WTC11 (cell line): Measurements from ENCODE around the gene GLIPR1. TPM values are rescaled to one million over a fixed set of nuclear protein-coding genes. Genes with fewer than 3 reads are reported as not detected.
"Not testable (repeated sequence)": the region's sequence is repeated elsewhere in the genome, so short reads cannot be mapped to it uniquely, and the experiment has no call there.

Experiments used
- ATAC-seq: fragments of 200-7000 bp; cut with Tn5 transposase; 2 replicates; pipeline ENCODE4 v1.10.0; 2021; ENCODE audit warnings: mild to moderate bottlenecking, moderate library complexity
- CTCF ChIA-PET: fragments of 300-600 bp; sonication (Branson Sonifier 250); formaldehyde crosslinking; loops from one replicate; lab custom pipeline; 2021; ENCODE audit warnings: antibody characterized with exemption; lab: Charles Lee
- POLR2A ChIA-PET: fragments of 350-600 bp; sonication (Branson Sonifier 250); formaldehyde crosslinking; loops from one replicate; lab custom pipeline; 2021; ENCODE audit warnings: antibody characterized with exemption; lab: Charles Lee
- DNase-seq: peaks from one replicate; pipeline ENCODE4 v3.0.0; 2021; ENCODE audit warnings: low spot score
- H3K27ac Mint-ChIP-seq: 2 replicates; pipeline ENCODE4 v1.8.0; 2021; ENCODE audit warnings: mixed read lengths
- H3K27me3 Mint-ChIP-seq: 2 replicates; pipeline ENCODE4 v1.8.0; 2021; ENCODE audit warnings: low read depth, mild to moderate bottlenecking, moderate library complexity, mixed read lengths
- H3K36me3 Mint-ChIP-seq: 2 replicates; pipeline ENCODE4 v1.8.0; 2021; ENCODE audit warnings: mixed read lengths
- H3K4me1 Mint-ChIP-seq: 2 replicates; pipeline ENCODE4 v1.8.0; 2022; ENCODE audit warnings: mixed read lengths
- H3K4me3 Mint-ChIP-seq: 2 replicates; pipeline ENCODE4 v1.8.0; 2021; ENCODE audit warnings: mild to moderate bottlenecking, moderate library complexity, mixed read lengths
- H3K9me3 Mint-ChIP-seq: 2 replicates; pipeline ENCODE4 v1.8.0; 2021; ENCODE audit warnings: mixed read lengths
- ETV6 ChIP-seq: sonication (generic); formaldehyde crosslinking; IDR thresholded peaks from 2 replicates; pipeline ENCODE4 v1.8.1; 2022; ENCODE audit warnings: mild to moderate bottlenecking, missing genetic modification reagents
- FOXP4 ChIP-seq: sonication (generic); formaldehyde crosslinking; IDR thresholded peaks from 2 replicates; pipeline ENCODE4 v1.8.0; 2022; ENCODE audit warnings: mild to moderate bottlenecking, missing genetic modification reagents
- GABPB1 ChIP-seq: sonication (generic); formaldehyde crosslinking; IDR thresholded peaks from 2 replicates; pipeline ENCODE4 v1.8.1; 2023; ENCODE audit warnings: mild to moderate bottlenecking, missing genetic modification reagents
- HMGA2 ChIP-seq: fragments of 250-450 bp; sonication (Bioruptor Pico); IDR thresholded peaks from 2 replicates; pipeline ENCODE4 v1.4.0; 2021; ENCODE audit warnings: mild to moderate bottlenecking, moderate library complexity
- JAZF1 ChIP-seq: fragments of 250-450 bp; sonication (Bioruptor Pico); IDR thresholded peaks from 2 replicates; pipeline ENCODE4 v1.9.0; 2021; ENCODE audit warnings: moderate library complexity, mild to moderate bottlenecking, inconsistent platforms
- JUN ChIP-seq: sonication (generic); formaldehyde crosslinking; IDR thresholded peaks from 2 replicates; pipeline ENCODE4 v1.8.0; 2023; ENCODE audit warnings: mild to moderate bottlenecking, missing genetic modification reagents
- MAX ChIP-seq: sonication (generic); formaldehyde crosslinking; IDR thresholded peaks from 2 replicates; pipeline ENCODE4 v1.8.0; 2022; ENCODE audit warnings: mild to moderate bottlenecking, missing genetic modification reagents
- MLX ChIP-seq: sonication (generic); formaldehyde crosslinking; IDR thresholded peaks from 2 replicates; pipeline ENCODE4 v1.8.1; 2023; ENCODE audit warnings: mild to moderate bottlenecking, missing genetic modification reagents, moderate library complexity
- TCF7 ChIP-seq: sonication (generic); formaldehyde crosslinking; IDR thresholded peaks from 2 replicates; pipeline ENCODE4 v1.8.0; 2022; ENCODE audit warnings: mild to moderate bottlenecking, low read depth, missing genetic modification reagents, moderate library complexity
- USF1 ChIP-seq: sonication (generic); formaldehyde crosslinking; IDR thresholded peaks from 2 replicates; pipeline ENCODE4 v1.8.0; 2022; ENCODE audit warnings: mild to moderate bottlenecking, missing genetic modification reagents
- ZNF232 ChIP-seq: sonication (generic); formaldehyde crosslinking; IDR thresholded peaks from 2 replicates; pipeline ENCODE4 v1.8.0; 2022; ENCODE audit warnings: mild to moderate bottlenecking, missing genetic modification reagents
- ZNF263 ChIP-seq: sonication (generic); formaldehyde crosslinking; IDR thresholded peaks from 2 replicates; pipeline ENCODE4 v1.8.1; 2022; ENCODE audit warnings: low read depth, mild to moderate bottlenecking, moderate library complexity, missing genetic modification reagents
- ZNF396 ChIP-seq: fragments of 250-450 bp; sonication (Bioruptor Pico); IDR thresholded peaks from 2 replicates; pipeline ENCODE4 v1.8.0; 2021; ENCODE audit warnings: mild to moderate bottlenecking, moderate library complexity, borderline replicate concordance
- ZNF425 ChIP-seq: fragments of 250-450 bp; sonication (Bioruptor Pico); conservative IDR thresholded peaks from 2 replicates; pipeline ENCODE4 v1.9.0; 2021; ENCODE audit warnings: mild to moderate bottlenecking
- total RNA-seq: library from RNA; stranded (reverse); gene quantifications from 3 replicates; pipeline ENCODE4 v1.2.3, GENCODE V29; 2021

Gene GLIPR1
- total RNA-seq, 1 experiment from 2014 or later: 0.28 TPM

- H3K4me1 Mint-ChIP-seq: no peaks in the 10 kb centered on the region
- DNase-seq: no peak
- H3K4me3 Mint-ChIP-seq: no peak overlapping the region
- no peak for ATAC-seq
- H3K27me3 Mint-ChIP-seq: no peaks in the 10 kb centered on the region
- peaks cover 48% of the 10 kb centered on the region for H3K9me3 Mint-ChIP-seq
- H3K27ac Mint-ChIP-seq: no peak overlapping the region
- POLR2A ChIA-PET: no interaction called here
- CTCF ChIA-PET: no interaction called here
- peaks cover 23% of the 10 kb centered on the region for H3K36me3 Mint-ChIP-seq
- no peak for TF ChIP-seq JAZF1
- TF ChIP-seq MLX (CRISPR knock-in tag): no peak
- no peak for TF ChIP-seq USF1 (CRISPR knock-in tag)
- TF ChIP-seq TCF7 (CRISPR knock-in tag): no peak
- no peak for TF ChIP-seq HMGA2 (CRISPR knock-in tag)
- TF ChIP-seq GABPB1: no peak
Measured at GRCh38 chr12:75443709-75444108, 36.8 kb upstream of the GLIPR1 start.

GRCh38 chr12:75444429-75445136 lies 36.0 kb upstream of the GLIPR1 start:
- H3K27ac Mint-ChIP-seq: no peak overlapping the region
- H3K4me1 Mint-ChIP-seq: no peaks in the 10 kb centered on the region
- ATAC-seq (no peak), DNase-seq (no peak)
- no peaks in the 10 kb centered on the region for H3K27me3 Mint-ChIP-seq
- H3K9me3 Mint-ChIP-seq: peaks cover 39% of the 10 kb centered on the region
- CTCF ChIA-PET: no interaction called here
- no peak for TF ChIP-seq ZNF396 (CRISPR knock-in tag)
- no peak for TF ChIP-seq TCF7 (CRISPR knock-in tag)
- no peak for TF ChIP-seq ZNF232 (CRISPR knock-in tag)
- TF ChIP-seq FOXP4 (CRISPR knock-in tag): no peak
- peaks cover 23% of the 10 kb centered on the region for H3K36me3 Mint-ChIP-seq
- POLR2A ChIA-PET: no interaction called here
- H3K4me3 Mint-ChIP-seq: no peak overlapping the region

GRCh38 chr12:75445137-75445507 lies 35.4 kb upstream of the GLIPR1 start:
- CTCF ChIA-PET, H3K27ac Mint-ChIP-seq, ATAC-seq, POLR2A ChIA-PET, H3K4me1 Mint-ChIP-seq, H3K4me3 Mint-ChIP-seq, DNase-seq, H3K27me3 Mint-ChIP-seq: not testable (repeated sequence)
- peaks cover 23% of the 10 kb centered on the region for H3K36me3 Mint-ChIP-seq
- peaks cover 34% of the 10 kb centered on the region for H3K9me3 Mint-ChIP-seq

GRCh38 chr12:75446857-75447256 lies 33.7 kb upstream of the GLIPR1 start:
- Mint-ChIP-seq H3K27me3 (no peaks in the 10 kb centered on the region), H3K36me3 (peaks cover 11% of the 10 kb centered on the region), H3K4me1 (no peaks in the 10 kb centered on the region), H3K27ac (no peak overlapping the region), H3K9me3 (peaks cover 19% of the 10 kb centered on the region), H3K4me3 (no peak overlapping the region)
- ATAC-seq (no peak), DNase-seq (no peak)
- TF ChIP-seq ETV6 (CRISPR knock-in tag) (no peak), ZNF425 (CRISPR knock-in tag) (no peak), JUN (CRISPR knock-in tag) (no peak), MAX (no peak), ZNF263 (CRISPR knock-in tag) (no peak)
- ChIA-PET POLR2A (no interaction called here), CTCF (no interaction called here)
